GM12801 (cell line): ENCODE measurements around the gene ARMC12.

ENCODE experiments used
- TF ChIP-seq, protein P1 (sequence below): IDR thresholded peaks from one replicate; pipeline ENCODE4 v1.5.1; 2011; ENCODE audit warnings: control low read depth; ENCODE audit not compliant: insufficient read length; ENCODE audit errors: extremely low read depth

Gene ARMC12

DNA sequence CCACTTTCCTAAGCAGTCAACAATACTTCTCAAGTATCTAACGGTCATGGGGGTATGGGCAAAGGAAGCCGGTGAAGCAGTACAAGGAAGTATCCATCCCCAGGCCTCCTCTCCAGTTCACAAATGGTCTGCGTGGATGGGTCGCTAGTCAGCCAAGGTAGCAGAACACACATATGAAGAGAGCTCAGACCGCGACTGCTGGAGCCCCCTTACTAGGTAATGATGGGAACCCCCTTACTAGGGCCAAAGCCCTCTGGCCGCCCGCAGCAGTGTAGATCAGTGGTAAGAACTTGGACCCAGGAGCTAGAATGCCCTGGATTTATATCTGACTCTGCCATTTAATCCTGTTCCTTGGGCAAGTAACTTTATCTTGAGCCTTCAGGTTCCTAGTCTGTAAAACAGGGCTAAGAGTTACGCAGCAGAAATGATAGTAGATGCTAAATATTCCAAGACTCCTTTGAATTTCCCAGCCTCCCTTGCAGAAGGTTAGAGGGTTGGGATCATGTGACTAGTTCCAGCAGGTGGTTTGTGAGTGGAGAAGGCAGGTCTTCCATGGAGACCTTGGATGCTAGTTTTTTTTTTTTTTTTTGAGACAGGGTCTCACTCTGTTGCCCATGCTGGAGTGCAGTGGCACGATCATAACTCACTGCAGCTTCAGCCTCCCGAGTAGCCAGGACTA, 37.4 kb downstream of the ARMC12 start:
- TF ChIP-seq, protein P1, sequence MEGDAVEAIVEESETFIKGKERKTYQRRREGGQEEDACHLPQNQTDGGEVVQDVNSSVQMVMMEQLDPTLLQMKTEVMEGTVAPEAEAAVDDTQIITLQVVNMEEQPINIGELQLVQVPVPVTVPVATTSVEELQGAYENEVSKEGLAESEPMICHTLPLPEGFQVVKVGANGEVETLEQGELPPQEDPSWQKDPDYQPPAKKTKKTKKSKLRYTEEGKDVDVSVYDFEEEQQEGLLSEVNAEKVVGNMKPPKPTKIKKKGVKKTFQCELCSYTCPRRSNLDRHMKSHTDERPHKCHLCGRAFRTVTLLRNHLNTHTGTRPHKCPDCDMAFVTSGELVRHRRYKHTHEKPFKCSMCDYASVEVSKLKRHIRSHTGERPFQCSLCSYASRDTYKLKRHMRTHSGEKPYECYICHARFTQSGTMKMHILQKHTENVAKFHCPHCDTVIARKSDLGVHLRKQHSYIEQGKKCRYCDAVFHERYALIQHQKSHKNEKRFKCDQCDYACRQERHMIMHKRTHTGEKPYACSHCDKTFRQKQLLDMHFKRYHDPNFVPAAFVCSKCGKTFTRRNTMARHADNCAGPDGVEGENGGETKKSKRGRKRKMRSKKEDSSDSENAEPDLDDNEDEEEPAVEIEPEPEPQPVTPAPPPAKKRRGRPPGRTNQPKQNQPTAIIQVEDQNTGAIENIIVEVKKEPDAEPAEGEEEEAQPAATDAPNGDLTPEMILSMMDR, result no peak

GRCh38 chr6:35775031-35775430, 38.2 kb downstream of the ARMC12 start:
- TF ChIP-seq, protein P1, result no peak

- TF ChIP-seq, protein P1, result no peak
Observed at GRCh38 chr6:35776364-35777215, 39.8 kb downstream of the ARMC12 start, which contains the start of gene CLPSL2. Gene CLPSL2 (plus strand): TSS chr6:35776598. CDS start chr6:35776619, 21 bp downstream.

GRCh38 chr6:35777356-35778102, 40.7 kb downstream of the ARMC12 start:
- TF ChIP-seq, protein P1, result no peak

GRCh38 chr6:35778437-35778836, 41.6 kb downstream of the ARMC12 start:
- TF ChIP-seq, protein P1, result no peak

DNA sequence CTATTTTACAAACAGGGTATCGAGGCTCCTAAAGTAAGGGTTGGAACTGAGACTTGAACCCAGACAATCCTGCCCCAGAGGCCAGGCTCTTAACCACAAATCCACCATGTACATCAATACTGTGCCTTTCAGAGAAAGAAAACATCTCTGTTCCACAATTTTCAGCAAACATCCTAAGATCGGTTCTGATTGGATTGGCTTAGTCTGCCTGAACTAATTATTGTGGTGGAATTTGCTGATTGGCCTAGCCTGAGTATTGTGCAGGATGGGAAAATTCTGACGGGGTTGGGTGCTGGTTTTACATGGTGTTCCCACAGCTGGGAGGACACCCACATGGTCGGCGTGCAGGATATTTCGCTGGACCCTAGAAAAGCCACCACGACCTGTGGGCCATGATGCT, 43.9 kb downstream of the ARMC12 start, which contains the start of gene CLPSL1:
Gene CLPSL1 (plus strand): TSS at position 301 of the 400 bp plus-strand sequence. CDS start 92 bp downstream, at position 393.
- TF ChIP-seq, protein P1, result no peak

DNA sequence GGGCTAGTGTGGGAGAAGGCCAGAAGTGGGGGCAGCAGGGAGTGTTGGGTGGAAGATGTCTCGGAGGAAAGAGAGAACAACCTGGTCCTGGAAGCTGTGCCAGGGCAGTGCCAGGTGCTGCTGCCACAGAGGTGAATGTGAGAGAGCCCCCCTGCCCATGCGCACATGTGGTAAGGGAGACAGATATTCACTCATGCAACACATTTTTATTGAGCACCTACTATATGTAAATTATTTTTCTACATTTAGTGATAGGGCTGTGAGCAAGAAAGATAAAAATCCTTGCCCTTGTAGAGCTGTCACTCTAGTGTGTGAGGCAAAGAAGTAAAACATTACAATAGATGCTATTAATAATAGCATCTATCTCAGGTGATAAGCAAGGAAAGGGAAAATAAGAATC, 44.5 kb downstream of the ARMC12 start:
- TF ChIP-seq, protein P1, result no peak
